K562 (cell line): ENCODE data around the gene ST6GALNAC6.

ENCODE experiments used
- CTCF ChIP-seq, 3 experiments: IDR thresholded peaks in 2 of 3; conservative IDR thresholded peaks in 1 of 3; 2 replicates each; pipeline ENCODE4 v1.5.1; 2011 to 2012; ENCODE audit warnings: low read length in 3 of 3, mild to moderate bottlenecking in 3 of 3, control low read depth in 2 of 3, improper control_type of control experiment in 1 of 3, inconsistent platforms in 1 of 3, low read depth in 1 of 3, mixed read lengths in 1 of 3, moderate library complexity in 1 of 3; ENCODE audit not compliant: insufficient read depth in 2 of 3
- GABPA ChIP-seq: fragments of 200-800 bp; sonication (Bioruptor generic); conservative IDR thresholded peaks from 2 replicates; pipeline ENCODE4 v1.6.1; 2016; ENCODE audit warnings: low read depth, missing genetic modification characterization, missing compliant biosample characterization
- IRF1 ChIP-seq: sonication (generic); formaldehyde crosslinking; IDR thresholded peaks from 2 replicates; pipeline ENCODE4 v1.8.0; 2022; ENCODE audit warnings: missing genetic modification reagents, mild to moderate bottlenecking, borderline replicate concordance
- MAX ChIP-seq: sonication (generic); formaldehyde crosslinking; IDR thresholded peaks from 2 replicates; pipeline ENCODE4 v1.9.0; 2022; ENCODE audit warnings: mild to moderate bottlenecking, missing genetic modification reagents
- NR2C2 ChIP-seq, 2 experiments: fragments of 200-800 bp in 1 of 2; sonication (Bioruptor generic) in 1 of 2; sonication (generic) in 1 of 2; formaldehyde crosslinking in 1 of 2; IDR thresholded peaks; 2 replicates each; pipeline versions ENCODE4 v1.6.1 to v1.8.0; 2016 to 2022; ENCODE audit warnings: mild to moderate bottlenecking in 1 of 2, missing compliant biosample characterization in 1 of 2, missing genetic modification characterization in 1 of 2, missing genetic modification reagents in 1 of 2
- RERE ChIP-seq: sonication (generic); formaldehyde crosslinking; IDR thresholded peaks from 2 replicates; pipeline ENCODE4 v1.8.0; 2023; ENCODE audit warnings: missing genetic modification reagents, mild to moderate bottlenecking, borderline replicate concordance
- SMAD1 ChIP-seq: fragments of 150-350 bp; IDR thresholded peaks from 2 replicates; pipeline ENCODE4 v1.6.1; 2014; ENCODE audit warnings: low read length, low read depth; ENCODE audit not compliant: partially characterized antibody
- TCF7 ChIP-seq: sonication (generic); IDR thresholded peaks from 2 replicates; pipeline ENCODE4 v1.6.1; 2016; ENCODE audit warnings: antibody characterized with exemption, borderline replicate concordance
- TRIM24 ChIP-seq, 2 experiments: fragments of 450-650 bp; IDR thresholded peaks; 2 replicates each; pipeline ENCODE4 v1.6.1; 2016
- ZNF121 ChIP-seq: sonication (generic); formaldehyde crosslinking; conservative IDR thresholded peaks from 2 replicates; pipeline ENCODE4 v1.8.0; 2022; ENCODE audit warnings: missing genetic modification reagents
- ZNF318 ChIP-seq, 2 experiments: fragments of 450-650 bp; IDR thresholded peaks; 2 replicates each; pipeline ENCODE4 v1.6.1; 2016; ENCODE audit warnings: mild to moderate bottlenecking in 2 of 2, borderline replicate concordance in 1 of 2, low read depth in 1 of 2, moderate library complexity in 1 of 2
- ZNF347 ChIP-seq: fragments of 450-650 bp; formaldehyde crosslinking; IDR thresholded peaks from 2 replicates; pipeline ENCODE4 v1.4.0; 2020; ENCODE audit warnings: low read depth, mild to moderate bottlenecking, moderate library complexity

GRCh38 chr9:127903557-127904475 lies 4.4 kb upstream of the ST6GALNAC6 start:
- TF ChIP-seq ZNF121 (CRISPR knock-in tag), result no peak
- no peak for TF ChIP-seq TRIM24 (IDR thresholded peaks at IDR 0.05)
- no peak for TF ChIP-seq TCF7
- TF ChIP-seq GABPA (tag), result peak; percentile 60
- no peak for TF ChIP-seq NR2C2 (CRISPR knock-in tag; IDR thresholded peaks at IDR 0.05)
- TF ChIP-seq NR2C2 (tag; IDR thresholded peaks at IDR 0.05), result peak; percentile 53
- TF ChIP-seq ZNF318 (IDR thresholded peaks at IDR 0.05; ENCODE audit: borderline replicate concordance in 1 of 2, low read depth in 1 of 2), result no peak
- TF ChIP-seq CTCF (IDR thresholded peaks at IDR 0.05 in 2 of 3, conservative IDR thresholded peaks at IDR 0.05 in 1 of 3; ENCODE audit: insufficient read depth in 2 of 3, low read depth in 1 of 3, low read length in 3 of 3), result no peak
- no peak for TF ChIP-seq SMAD1
- no peak for TF ChIP-seq IRF1
- no peak for TF ChIP-seq ZNF347 (CRISPR knock-in tag)
- no peak for TF ChIP-seq RERE (CRISPR knock-in tag)
- TF ChIP-seq MAX (CRISPR knock-in tag), result peak; percentile 12; the same call in 1 of the 2 replicates
